Spinal cord (tissue), 10 donors: ENCODE data around the gene KRT6A. TPM values are rescaled to one million over a fixed set of nuclear protein-coding genes. Genes with fewer than 3 reads are reported as not detected.
"Not testable (repeated sequence)": the region's sequence is repeated elsewhere in the genome, so short reads cannot be mapped to it uniquely, and the experiment has no call there.

Experiments used
- DNase-seq, 6 donors: peaks; one replicate each; pipeline versions ENCODE4 v3.0.0 to v3.0.0-alpha.2; 2013 to 2015; ENCODE audit warnings: low spot score in 6 of 6, low read depth in 4 of 6
- H3K27ac ChIP-seq: one replicate; pipeline ENCODE4 v1.5.1; 2013; ENCODE audit warnings: low read depth, low read length, control low read depth
- H3K27me3 ChIP-seq: one replicate; pipeline ENCODE4 v1.6.1; 2013; ENCODE audit warnings: low read length; ENCODE audit not compliant: control insufficient read depth, insufficient read depth
- H3K36me3 ChIP-seq: one replicate; pipeline ENCODE4 v1.6.1; 2013; ENCODE audit warnings: low read length; ENCODE audit not compliant: control insufficient read depth, insufficient read depth
- H3K4me1 ChIP-seq: one replicate; pipeline ENCODE4 v1.6.1; 2013; ENCODE audit warnings: low read length; ENCODE audit not compliant: control insufficient read depth, insufficient read depth
- H3K4me3 ChIP-seq: one replicate; pipeline ENCODE4 v1.5.1; 2013; ENCODE audit warnings: low read depth, low read length, control low read depth
- H3K9me3 ChIP-seq: one replicate; pipeline ENCODE4 v1.6.1; 2013; ENCODE audit warnings: low read length; ENCODE audit not compliant: control insufficient read depth, insufficient read depth
- WGBS: methylation state at CpG from one replicate; pipeline ENCODE4 v1.1.5; 2013; ENCODE audit warnings: missing lambda C conversion rate; ENCODE audit not compliant: insufficient coverage; 5-methylcytosine and 5-hydroxymethylcytosine counted together
- polyA plus RNA-seq, 2 donors: library from polyadenylated mRNA; unstranded; fragments of 120-200 nt; gene quantifications; one replicate each; pipeline ENCODE4 v1.2.1, GENCODE V29; 2013; ENCODE audit not compliant: insufficient read length in 2 of 2
- total RNA-seq, 2 donors: library from RNA; depleted of rRNA in 1 of 2; stranded (reverse); fragments of 120-200 nt in 1 of 2; fragments of >200 nt in 1 of 2; gene quantifications; one replicate each; pipeline versions ENCODE4 v1.2.3 to v1.2.4, GENCODE V29; 2013 to 2014
- donor health status: healthy.

The KRT6A gene
- total and polyA plus RNA-seq, 4 donors, result not detected

DNA sequence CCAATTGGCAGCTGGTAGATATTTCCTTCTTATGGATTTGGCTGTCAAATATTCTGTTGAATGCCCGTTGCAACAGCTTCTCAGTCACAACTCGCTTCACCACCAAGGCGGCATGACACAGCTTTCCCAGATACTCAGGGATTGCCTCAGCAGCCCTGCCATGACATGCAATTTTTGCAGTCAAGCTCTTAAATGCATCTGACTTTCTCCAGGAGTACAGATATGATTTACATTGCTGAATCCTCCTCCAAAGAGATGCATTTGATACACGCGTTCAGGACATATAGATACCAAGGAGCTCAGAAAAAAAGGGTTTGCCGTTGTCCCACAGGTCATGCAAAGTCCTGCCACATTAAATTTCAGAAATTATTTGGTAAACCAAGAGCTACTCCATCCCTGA, 20.7 kb upstream of the KRT6A start:
- 96% methylated on average over 5 of the region's 6 CpGs for WGBS
- no peaks in the 10 kb centered on the region for H3K4me1 ChIP-seq
- H3K4me3 ChIP-seq, result no peak overlapping the region
- no peaks in the 10 kb centered on the region for H3K36me3 ChIP-seq
- no peak overlapping the region for H3K27ac ChIP-seq
- H3K27me3 ChIP-seq, result no peaks in the 10 kb centered on the region
- no peaks in the 10 kb centered on the region for H3K9me3 ChIP-seq
- DNase-seq, result no peak

DNA sequence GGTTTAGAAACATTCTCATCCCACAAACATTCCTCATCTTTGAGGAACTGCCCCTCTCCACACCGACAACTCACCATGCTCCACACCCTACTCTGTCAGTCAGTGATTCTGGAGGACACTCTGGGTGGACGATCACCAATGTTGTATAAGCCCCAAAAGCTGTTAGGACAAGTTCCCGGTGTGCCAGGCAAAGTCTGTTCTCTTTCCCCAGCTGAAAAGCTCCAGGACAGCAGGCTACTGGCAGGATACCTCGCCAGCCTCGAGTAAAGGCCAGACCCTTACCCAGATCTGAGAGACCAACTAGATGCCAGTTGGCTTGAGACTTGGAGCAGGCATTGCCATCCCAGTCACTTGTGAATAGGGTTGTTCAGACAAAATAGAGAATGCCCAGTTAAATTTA, 15.2 kb upstream of the KRT6A start:
- Histone ChIP-seq H3K36me3 (no peaks in the 10 kb centered on the region), H3K4me1 (no peaks in the 10 kb centered on the region), H3K27me3 (no peaks in the 10 kb centered on the region), H3K27ac (no peak overlapping the region), H3K9me3 (no peaks in the 10 kb centered on the region), H3K4me3 (no peak overlapping the region)
- no peak for DNase-seq
- 75% methylated on average over 5 of the region's 5 CpGs for WGBS

DNA sequence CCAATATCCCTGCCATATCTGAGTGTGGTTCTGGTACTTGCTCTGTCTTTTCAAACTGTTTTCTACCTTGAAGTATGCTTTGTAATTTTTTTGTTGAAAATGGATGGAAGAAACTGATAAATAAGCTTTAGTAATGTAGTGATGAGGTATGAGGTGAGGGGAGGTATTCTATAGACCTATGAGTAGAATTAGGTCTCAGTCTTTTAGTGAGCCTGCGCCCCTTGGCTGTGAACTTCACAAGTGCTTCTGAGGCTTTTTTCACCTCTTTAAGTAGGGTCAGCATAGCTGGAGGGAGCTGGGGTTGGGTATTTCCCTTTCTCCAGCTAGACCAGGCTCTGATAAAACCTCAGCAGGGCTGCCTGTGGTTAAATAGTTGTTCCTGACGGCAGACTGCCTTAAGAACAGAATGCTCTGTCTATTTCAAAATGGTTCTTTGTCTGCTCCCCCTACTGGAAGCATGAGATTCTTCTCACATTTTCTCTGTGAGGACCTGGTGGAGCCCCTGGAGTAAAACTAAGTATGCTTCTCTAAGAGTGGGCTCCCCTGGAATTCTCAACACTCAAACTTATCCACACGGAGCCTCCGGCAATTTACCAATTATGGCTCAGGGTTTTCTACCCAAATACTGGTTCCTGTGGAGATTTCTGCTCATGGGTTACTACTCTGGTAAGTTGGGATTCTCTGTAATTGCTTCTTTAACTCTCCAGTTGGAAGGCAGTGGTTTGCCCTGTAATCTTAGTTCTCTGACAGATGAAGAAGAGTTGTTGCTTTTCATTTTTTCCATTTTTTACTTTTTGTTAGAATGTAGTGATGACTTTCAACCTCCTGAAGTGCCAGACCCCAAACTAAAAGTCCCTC, 14.0 kb upstream of the KRT6A start:
- no peaks in the 10 kb centered on the region for H3K36me3 ChIP-seq
- H3K4me3 ChIP-seq, result no peak overlapping the region
- peak in 2 of 6 donors; percentile 51 to 65 for DNase-seq
- H3K27me3 ChIP-seq, result no peaks in the 10 kb centered on the region
- H3K27ac ChIP-seq, result no peak overlapping the region
- H3K4me1 ChIP-seq, result no peaks in the 10 kb centered on the region
- H3K9me3 ChIP-seq, result no peaks in the 10 kb centered on the region
- 100% methylated on average over 1 of the region's 4 CpGs for WGBS

GRCh38 chr12:52502877-52503276, 9.8 kb upstream of the KRT6A start:
- no peaks in the 10 kb centered on the region for H3K4me1 ChIP-seq
- H3K4me3 ChIP-seq, result no peak overlapping the region
- no peak overlapping the region for H3K27ac ChIP-seq
- no peak for DNase-seq
- H3K9me3 ChIP-seq, result no peaks in the 10 kb centered on the region
- no CpG with 5 or more reads among the region's 1 CpG for WGBS
- H3K36me3 ChIP-seq, result no peaks in the 10 kb centered on the region
- H3K27me3 ChIP-seq, result no peaks in the 10 kb centered on the region

GRCh38 chr12:52501490-52501889, 8.4 kb upstream of the KRT6A start:
- WGBS, result 93% methylated on average over 3 of the region's 7 CpGs
- H3K27me3 ChIP-seq, result no peaks in the 10 kb centered on the region
- DNase-seq, result no peak
- no peaks in the 10 kb centered on the region for H3K9me3 ChIP-seq
- no peaks in the 10 kb centered on the region for H3K36me3 ChIP-seq
- no peaks in the 10 kb centered on the region for H3K4me1 ChIP-seq
- no peak overlapping the region for H3K27ac ChIP-seq
- H3K4me3 ChIP-seq, result no peak overlapping the region

DNA sequence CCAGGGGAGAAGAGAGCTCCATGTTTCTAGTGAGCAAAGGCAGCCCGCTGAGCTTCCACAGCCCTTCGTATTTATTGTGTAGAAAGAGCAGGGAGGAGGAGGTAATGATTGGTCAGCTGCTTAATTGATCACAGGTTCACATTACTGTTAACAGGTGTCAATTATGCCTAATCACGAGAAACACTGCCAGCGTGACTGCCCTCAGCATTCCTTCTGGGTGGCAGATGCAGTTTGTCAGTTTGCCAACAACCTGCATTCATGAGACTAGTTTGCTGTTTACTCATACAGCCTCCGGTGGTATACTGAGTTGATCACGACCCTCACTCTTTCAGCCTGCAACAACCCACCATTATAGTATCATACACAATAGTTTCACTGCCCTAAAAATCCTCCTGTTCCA, 7.5 kb upstream of the KRT6A start:
- not testable (repeated sequence) for H3K4me3 ChIP-seq, DNase-seq, H3K27ac ChIP-seq, H3K9me3 ChIP-seq, H3K4me1 ChIP-seq, H3K27me3 ChIP-seq, H3K36me3 ChIP-seq
- WGBS, result 46% methylated on average over 4 of the region's 6 CpGs

- H3K36me3 ChIP-seq, result no peaks in the 10 kb centered on the region
- 83% methylated on average over 3 of the region's 5 CpGs for WGBS
- no peak overlapping the region for H3K4me3 ChIP-seq
- no peak overlapping the region for H3K27ac ChIP-seq
- H3K4me1 ChIP-seq, result peaks cover 5% of the 10 kb centered on the region
- H3K9me3 ChIP-seq, result no peaks in the 10 kb centered on the region
- no peaks in the 10 kb centered on the region for H3K27me3 ChIP-seq
- no peak for DNase-seq
These were observed 6.9 kb upstream of the KRT6A start for GRCh38 chr12:52499806-52500560.

- no peaks in the 10 kb centered on the region for H3K9me3 ChIP-seq
- DNase-seq, result peak in 1 of 6 donors; percentile 31
- no peak overlapping the region for H3K27ac ChIP-seq
- no peaks in the 10 kb centered on the region for H3K36me3 ChIP-seq
- no peaks in the 10 kb centered on the region for H3K27me3 ChIP-seq
- no CpG with 5 or more reads among the region's 1 CpG for WGBS
- no peak overlapping the region for H3K4me3 ChIP-seq
- H3K4me1 ChIP-seq, result peaks cover 5% of the 10 kb centered on the region
These were observed 5.9 kb upstream of the KRT6A start for GRCh38 chr12:52498946-52499345.

DNA sequence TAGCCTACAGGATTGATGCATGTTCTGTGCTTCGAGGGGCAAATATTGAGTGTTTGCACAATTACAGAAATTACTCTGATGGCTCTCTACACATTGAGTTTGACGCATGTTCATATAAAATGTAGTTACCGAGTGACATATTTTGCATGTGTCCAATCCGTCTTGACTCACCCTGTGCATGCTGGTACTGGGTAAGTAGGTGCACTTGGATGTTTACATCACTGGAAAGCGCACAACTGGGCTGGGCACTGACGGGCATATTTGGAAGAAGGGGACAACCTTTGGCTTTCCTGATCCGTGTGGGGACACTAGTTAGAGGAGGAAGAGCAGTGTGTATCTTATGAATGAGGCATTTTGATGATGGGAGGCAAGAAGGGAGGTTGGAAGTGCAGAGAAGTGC, 4.9 kb upstream of the KRT6A start:
- 98% methylated on average over 6 of the region's 7 CpGs for WGBS
- Histone ChIP-seq H3K27ac (no peak overlapping the region), H3K36me3 (no peaks in the 10 kb centered on the region), H3K9me3 (no peaks in the 10 kb centered on the region), H3K4me1 (peaks cover 5% of the 10 kb centered on the region), H3K4me3 (no peak overlapping the region), H3K27me3 (no peaks in the 10 kb centered on the region)
- no peak for DNase-seq
